GM19351 (cell line): Measurements from ENCODE around the gene INAFM1.

Experiments
- ATAC-seq: cut with Tn5 transposase; IDR thresholded peaks from one replicate; pipeline ENCODE4 v1.9.1; 2021; ENCODE audit warnings: mild to moderate bottlenecking, moderate library complexity; ENCODE audit not compliant: unreplicated experiment

Gene INAFM1

DNA sequence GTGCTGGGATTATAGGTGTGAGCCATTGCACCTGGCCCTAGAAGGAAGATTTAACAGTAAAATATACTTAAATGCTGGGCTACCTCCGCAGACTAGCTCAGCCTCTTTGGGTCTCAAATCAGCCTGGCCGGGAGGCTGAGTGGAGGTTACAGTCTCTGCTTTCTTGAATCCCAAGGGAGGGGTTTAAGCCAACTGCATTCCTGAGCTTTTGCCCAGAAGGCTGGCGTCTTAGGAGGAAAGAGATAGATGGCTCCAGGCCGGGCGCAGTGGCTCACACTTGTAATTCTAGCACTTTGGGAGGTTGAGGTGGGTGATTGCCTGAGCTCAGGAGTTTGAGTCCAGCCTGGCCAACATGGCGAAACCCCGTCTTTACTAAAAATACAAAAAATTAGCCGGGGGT lies 34.4 kb downstream of the INAFM1 start:
- ATAC-seq, result no peak

- no peak for ATAC-seq
Observed at GRCh38 chr19:47309608-47310007, 34.9 kb downstream of the INAFM1 start, which contains the start of gene C5AR1. Gene C5AR1 (plus strand): TSS chr19:47309861. CDS start chr19:47309896, 35 bp downstream.

DNA sequence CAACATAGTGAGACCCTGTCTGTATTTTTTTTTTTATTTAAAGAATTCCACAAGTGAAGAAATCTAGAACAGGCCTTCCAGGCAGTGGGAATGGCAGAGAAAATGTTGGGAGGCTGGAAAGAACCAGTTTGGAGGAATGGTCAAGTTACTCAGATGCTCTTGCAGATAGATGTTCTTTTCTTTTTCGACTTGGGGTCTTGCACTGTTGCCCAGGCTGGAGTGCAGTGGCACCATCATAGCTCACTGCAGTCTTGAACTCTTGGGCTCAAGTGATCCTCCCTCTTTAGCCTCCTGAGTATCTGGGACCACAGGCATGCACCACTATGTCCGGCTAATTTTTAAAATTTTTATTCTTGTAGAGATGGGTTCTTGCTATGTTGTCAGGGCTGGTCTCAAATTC lies 35.6 kb downstream of the INAFM1 start:
- ATAC-seq, result no peak

- no peak for ATAC-seq
Observed at GRCh38 chr19:47310819-47311218, 36.1 kb downstream of the INAFM1 start.

- no peak for ATAC-seq
Observed at GRCh38 chr19:47312366-47313006, 37.8 kb downstream of the INAFM1 start.

DNA sequence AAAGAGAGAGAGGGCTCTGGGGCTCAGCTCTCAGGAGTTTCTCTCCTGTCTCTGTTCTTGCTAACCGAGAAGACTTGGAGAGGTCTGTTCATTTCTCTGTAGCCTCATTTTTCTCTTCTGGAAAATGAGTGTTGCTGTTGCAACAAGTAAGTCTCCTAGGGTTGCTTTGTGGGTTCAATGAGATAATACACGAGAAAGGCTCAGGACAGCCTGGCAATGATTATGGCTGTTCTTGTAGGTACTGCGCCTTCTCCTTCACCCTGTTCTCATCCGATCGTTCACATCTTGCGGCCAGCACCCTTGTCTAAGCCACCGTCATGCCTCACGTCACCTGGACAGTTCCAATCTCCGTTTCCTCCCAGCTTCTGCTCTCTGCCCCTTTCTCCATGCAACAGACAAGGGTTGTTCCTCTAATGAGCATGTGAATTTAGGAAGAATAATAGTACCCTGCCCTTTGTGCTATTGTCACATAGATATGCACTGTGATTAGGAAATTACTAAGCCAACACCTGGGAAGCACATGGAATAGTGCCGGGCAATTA lies 39.1 kb downstream of the INAFM1 start:
- ATAC-seq, result no peak

DNA sequence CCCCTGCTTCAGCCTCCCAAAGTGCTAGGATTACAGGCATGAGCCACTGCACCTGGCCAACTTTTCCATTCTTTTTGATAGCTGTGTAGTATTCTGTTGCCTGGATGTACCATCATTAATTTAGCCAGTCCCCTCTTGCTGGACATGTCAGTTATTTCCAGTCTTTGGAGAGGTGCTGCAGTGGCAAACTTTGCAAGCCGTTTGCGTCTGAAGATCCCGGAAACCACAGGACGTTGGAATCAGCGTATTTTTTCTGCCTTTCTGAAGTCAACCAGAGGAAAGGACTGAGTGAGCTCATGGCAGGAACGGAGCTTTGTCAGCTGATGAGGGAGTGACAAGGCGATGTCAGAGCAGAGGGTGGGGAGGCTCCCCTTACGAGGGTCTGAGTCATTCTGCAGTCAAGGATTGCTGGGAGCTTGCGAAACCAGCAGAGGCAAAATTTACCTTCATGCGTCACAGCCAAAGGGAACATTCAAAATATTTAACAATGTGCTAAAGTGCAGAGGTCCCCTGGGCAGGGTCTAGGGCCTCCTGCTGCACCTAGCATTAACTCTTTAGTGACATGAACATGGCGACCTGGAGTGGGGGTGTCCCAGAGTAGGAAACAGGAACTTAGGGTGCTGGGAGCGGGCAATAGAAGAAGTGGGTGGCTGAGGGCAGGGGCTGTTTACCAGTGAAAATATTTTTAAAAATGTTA lies 40.6 kb downstream of the INAFM1 start:
- ATAC-seq, result no peak

GRCh38 chr19:47316513-47316912 lies 41.8 kb downstream of the INAFM1 start:
- ATAC-seq, result no peak

GRCh38 chr19:47319923-47320871 lies 45.5 kb downstream of the INAFM1 start:
- ATAC-seq, result no peak

DNA sequence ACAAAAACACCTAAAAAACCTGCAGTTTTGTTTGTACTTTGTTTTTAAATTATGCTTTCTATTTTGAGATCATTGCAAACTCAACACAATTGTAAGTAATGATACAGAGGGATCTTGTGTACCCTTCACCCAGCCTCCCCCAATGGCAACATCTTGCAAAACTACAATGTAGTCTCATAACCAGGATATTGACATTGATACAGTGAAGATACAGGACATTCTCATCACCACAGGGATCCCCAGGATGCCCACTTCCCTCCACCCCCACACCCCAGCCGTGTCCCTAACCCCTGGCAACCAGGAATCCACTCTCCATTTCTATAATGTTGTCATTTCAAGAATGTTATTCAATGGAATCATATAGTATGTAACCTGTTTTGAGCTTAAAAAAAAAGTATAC lies 46.9 kb downstream of the INAFM1 start:
- no peak for ATAC-seq

DNA sequence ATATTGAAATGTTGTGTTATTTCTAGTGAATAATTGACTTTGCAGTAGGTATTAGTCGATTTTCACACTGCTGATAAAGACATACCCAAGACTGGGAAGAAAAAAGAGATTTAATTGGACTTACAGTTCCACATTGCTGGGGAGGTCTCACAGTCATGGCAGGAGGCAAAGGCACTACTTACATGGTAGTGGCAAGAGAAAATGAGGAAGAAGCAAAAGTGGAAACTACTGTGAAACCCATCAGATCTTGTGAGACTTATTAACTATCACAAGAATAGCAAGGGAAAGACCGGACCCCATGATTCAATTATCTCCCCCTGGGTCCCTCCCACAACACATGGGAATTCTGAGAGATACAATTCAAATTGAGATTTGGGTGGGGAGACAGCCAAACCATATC lies 47.4 kb downstream of the INAFM1 start:
- no peak for ATAC-seq

- ATAC-seq, result no peak
Observed at GRCh38 chr19:47323409-47323808, 48.7 kb downstream of the INAFM1 start.

DNA sequence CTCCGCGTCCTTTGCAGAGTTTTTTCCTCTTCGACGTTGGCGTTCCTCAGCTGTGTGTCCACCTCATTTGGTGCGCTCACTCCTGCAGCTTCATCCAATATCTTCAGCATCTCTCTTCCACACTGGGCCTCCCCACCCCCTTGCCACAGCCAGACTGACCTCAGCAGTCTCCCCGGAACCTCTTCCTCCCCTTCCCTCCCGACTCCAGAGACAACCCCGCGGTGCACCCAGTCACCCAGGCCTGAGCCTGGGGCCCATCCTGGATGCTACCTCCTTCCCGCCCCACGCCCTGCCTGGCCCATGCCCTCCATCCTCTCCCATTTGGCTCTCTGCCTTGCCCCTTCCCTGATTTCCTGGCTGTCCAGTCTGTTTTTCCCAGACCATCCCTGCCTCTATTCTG lies 49.2 kb downstream of the INAFM1 start:
- no peak for ATAC-seq

DNA sequence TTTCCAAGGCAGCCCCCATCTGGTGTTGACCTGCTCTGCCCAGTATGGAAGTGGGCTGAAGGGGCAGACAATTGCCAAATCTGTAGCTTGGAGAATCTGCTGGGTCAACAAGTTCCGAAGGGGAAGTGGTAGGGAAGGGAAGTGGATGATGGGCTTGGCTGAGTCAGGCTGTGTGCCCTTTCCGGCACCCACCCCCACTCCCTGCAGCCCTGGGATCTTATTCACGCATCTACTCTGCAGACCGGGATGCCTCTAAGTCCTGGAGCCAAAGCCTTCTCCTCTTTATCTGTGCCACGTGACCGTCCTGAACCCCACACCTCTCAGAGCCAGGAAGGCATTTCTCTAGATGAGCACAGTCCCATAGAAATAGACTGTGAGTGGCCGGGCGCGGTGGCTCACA lies 49.8 kb downstream of the INAFM1 start:
- ATAC-seq, result no peak
